AG10803 (cell line): ENCODE data around the gene PPP4C.

Experiments used
- DNase-seq: peaks from one replicate; pipeline ENCODE4 v3.0.0; 2010; ENCODE audit warnings: low read depth
- H3K4me3 ChIP-seq: 2 replicates; pipeline ENCODE4 v1.5.1; 2011; ENCODE audit warnings: mild to moderate bottlenecking, low read length, control low read depth
- CTCF ChIP-seq: conservative IDR thresholded peaks from 2 replicates; pipeline ENCODE4 v1.5.1; 2011; ENCODE audit warnings: mild to moderate bottlenecking, low read length, control low read depth, inconsistent platforms

The PPP4C gene

GRCh38 chr16:30054959-30055553, 20.7 kb upstream of the PPP4C start:
- TF ChIP-seq CTCF = peak; percentile 55
- DNase-seq = no peak
- no peak overlapping the region for H3K4me3 ChIP-seq

- DNase-seq = no peak
These were observed 15.4 kb upstream of the PPP4C start for GRCh38 chr16:30060346-30060745.

GRCh38 chr16:30060836-30061554, 14.8 kb upstream of the PPP4C start:
- DNase-seq = no peak
- TF ChIP-seq CTCF = no peak

More at GRCh38 chr16:30060346-30060745, 15.4 kb upstream of the PPP4C start:
- TF ChIP-seq CTCF = no peak
- H3K4me3 ChIP-seq = no peak overlapping the region

GRCh38 chr16:30063278-30063892, 12.4 kb upstream of the PPP4C start:
- no peak for DNase-seq
- no peak for TF ChIP-seq CTCF
- peak overlapping the region; percentile 75 for H3K4me3 ChIP-seq

More at GRCh38 chr16:30060836-30061554, 14.8 kb upstream of the PPP4C start:
- H3K4me3 ChIP-seq = no peak overlapping the region

GRCh38 chr16:30063893-30064728, 11.7 kb upstream of the PPP4C start:
- DNase-seq = no peak
- peak; percentile 18 for TF ChIP-seq CTCF

GRCh38 chr16:30064729-30065101, 11.1 kb upstream of the PPP4C start:
- TF ChIP-seq CTCF = no peak
- DNase-seq = no peak
- H3K4me3 ChIP-seq = peak overlapping the region; percentile 75

More at GRCh38 chr16:30063893-30064728, 11.7 kb upstream of the PPP4C start:
- peak overlapping the region; percentile 75 for H3K4me3 ChIP-seq
